BJ (cell line): Measurements from ENCODE around the gene ALAD. TPM values are rescaled to one million over a fixed set of nuclear protein-coding genes. Genes with fewer than 3 reads are reported as not detected.

ENCODE experiments used
- CTCF ChIA-PET: fragments of 350-600 bp; formaldehyde crosslinking; extraction: SDS; loops from one replicate; lab custom pipeline; 2021; ENCODE audit warnings: antibody characterized with exemption, inconsistent platforms; lab: Yijun Ruan, JAX
- POLR2A ChIA-PET: fragments of 300-600 bp; sonication (Branson Sonifier 250); formaldehyde crosslinking; extraction: SDS; loops from one replicate; lab custom pipeline; 2021; ENCODE audit warnings: antibody characterized with exemption; lab: Charles Lee
- DNase-seq: peaks from one replicate; pipeline ENCODE4 v3.0.0-alpha.2; 2011; ENCODE audit warnings: low read depth
- H3K27me3 ChIP-seq: 2 replicates; pipeline ENCODE4 v1.6.0; 2011; ENCODE audit warnings: low read length; ENCODE audit not compliant: control insufficient read depth, insufficient read depth
- H3K36me3 ChIP-seq: 2 replicates; pipeline ENCODE4 v1.5.1; 2011; ENCODE audit warnings: low read length; ENCODE audit not compliant: control insufficient read depth, insufficient read depth
- H3K4me3 ChIP-seq: 2 replicates; pipeline ENCODE4 v1.5.1; 2011; ENCODE audit warnings: low read depth, mild to moderate bottlenecking, control low read depth, low read length
- CTCF ChIP-seq: IDR thresholded peaks from 2 replicates; pipeline ENCODE4 v1.5.1; 2011; ENCODE audit warnings: low read depth, mild to moderate bottlenecking, control low read depth, inconsistent platforms, low read length, moderate library complexity; ENCODE audit not compliant: insufficient read depth
- polyA plus RNA-seq: library from polyadenylated mRNA; depleted of rRNA; stranded (reverse); fragments of >200 nt; gene quantifications from 2 replicates; pipeline ENCODE4 v1.2.3, GENCODE V29; 2011

ALAD gene
- polyA plus RNA-seq, 1 experiment, result 9.5 TPM

GRCh38 chr9:113391917-113392316, 9.2 kb downstream of the ALAD start:
- no peak for TF ChIP-seq CTCF
- H3K36me3 ChIP-seq, result peaks cover 23% of the 10 kb centered on the region
- no peak for DNase-seq
- POLR2A ChIA-PET, result no interaction called here
- CTCF ChIA-PET, result interaction anchor here (0.7 kb wide), 1 partner anchor 9 kb away, joined by 3 read pairs; the partner anchor contains the start of gene ALAD
- no peak overlapping the region for H3K4me3 ChIP-seq
- H3K27me3 ChIP-seq, result no peaks in the 10 kb centered on the region

- Histone ChIP-seq H3K4me3 (no peak overlapping the region), H3K27me3 (no peaks in the 10 kb centered on the region), H3K36me3 (peaks cover 23% of the 10 kb centered on the region)
- TF ChIP-seq CTCF, result no peak
- ChIA-PET POLR2A (no interaction called here), CTCF (interaction anchor here (1.3 kb wide), 1 partner anchor 10 kb away, joined by 4 read pairs; the partner anchor contains the start of gene ALAD)
- DNase-seq, result no peak
Observed at GRCh38 chr9:113390192-113390960, 10.7 kb downstream of the ALAD start.

DNA sequence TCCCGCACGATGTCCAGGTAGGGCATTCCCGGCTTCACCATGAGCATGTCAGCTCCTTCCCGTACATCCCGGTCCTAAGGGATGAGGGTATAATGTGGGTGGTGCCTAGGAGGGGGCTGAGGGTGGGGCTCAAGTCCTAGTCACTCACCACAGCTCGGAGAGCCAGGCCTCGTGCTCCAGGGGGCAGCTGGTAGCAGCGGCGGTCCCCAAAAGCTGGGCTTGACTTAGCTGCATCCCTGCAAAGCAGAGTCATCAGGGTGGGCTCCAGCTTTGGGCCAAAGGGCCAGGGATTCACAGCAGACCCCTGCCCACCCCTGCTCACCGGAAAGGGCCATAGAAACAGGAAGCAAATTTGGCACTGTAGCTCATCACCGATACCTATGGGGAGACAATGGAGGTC, 11.6 kb downstream of the ALAD start:
- DNase-seq, result no peak
- no peaks in the 10 kb centered on the region for H3K27me3 ChIP-seq
- TF ChIP-seq CTCF, result no peak
- no peak overlapping the region for H3K4me3 ChIP-seq
- CTCF ChIA-PET, result no interaction called here
- H3K36me3 ChIP-seq, result peaks cover 23% of the 10 kb centered on the region
- POLR2A ChIA-PET, result no interaction called here

DNA sequence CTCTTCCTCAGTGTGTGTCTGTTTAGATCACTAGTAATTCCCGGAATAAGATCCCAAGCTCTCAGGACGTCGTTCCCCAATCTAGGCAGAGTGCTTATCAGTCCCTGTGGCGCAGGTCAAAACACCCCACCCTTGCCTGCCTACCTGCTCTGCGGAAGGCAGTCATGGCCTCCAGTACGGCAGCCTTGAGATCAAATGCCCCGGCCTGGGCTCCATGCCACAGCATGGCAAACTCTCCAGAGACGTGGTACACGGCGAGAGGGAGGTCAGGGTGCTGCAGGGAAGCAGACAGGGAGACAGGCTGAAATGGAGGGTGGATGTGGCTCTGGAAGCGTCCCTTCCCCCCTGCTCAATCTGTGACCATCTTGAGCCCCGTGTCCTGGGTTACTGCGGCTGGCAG, 12.3 kb downstream of the ALAD start:
- TF ChIP-seq CTCF, result no peak
- H3K36me3 ChIP-seq, result peaks cover 23% of the 10 kb centered on the region
- ChIA-PET POLR2A (no interaction called here), CTCF (interaction anchor here (1.0 kb wide), 1 partner anchor 10 kb away, joined by 4 read pairs; no protein-coding TSS in a partner anchor)
- H3K4me3 ChIP-seq, result no peak overlapping the region
- no peak for DNase-seq
- no peaks in the 10 kb centered on the region for H3K27me3 ChIP-seq

DNA sequence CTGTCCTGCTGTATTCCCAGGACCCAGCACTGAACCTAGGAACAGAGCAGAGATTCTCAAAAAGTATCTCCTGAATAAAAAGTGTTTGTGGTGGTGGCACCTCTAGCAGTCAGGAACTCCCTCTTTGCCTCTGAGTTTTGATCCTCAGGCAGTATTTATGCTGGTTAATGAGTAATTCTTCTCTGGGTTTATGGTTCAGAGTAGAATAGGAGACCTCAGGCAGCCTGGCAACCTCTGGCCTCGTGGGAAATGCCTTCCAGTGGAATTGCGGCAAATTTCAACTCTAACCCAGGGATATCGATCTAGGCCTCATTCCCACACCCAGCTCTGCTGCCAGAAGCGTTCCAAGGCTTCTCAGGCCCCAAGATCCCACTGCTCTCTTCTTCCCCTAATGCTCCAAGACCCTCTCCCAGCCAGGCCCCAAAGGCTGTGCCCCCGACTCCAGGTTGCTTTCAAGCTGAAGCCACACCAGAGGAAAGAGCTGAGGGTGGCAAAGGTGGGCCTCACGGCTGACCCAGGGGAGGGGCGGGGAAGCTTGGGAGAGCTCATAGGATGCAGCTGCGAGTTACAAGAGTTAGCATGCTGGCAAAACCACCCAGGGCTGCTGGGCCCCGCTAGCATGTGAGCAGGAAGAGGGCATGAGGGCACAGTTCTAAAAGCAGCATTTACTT, 13.4 kb downstream of the ALAD start:
- no peak for DNase-seq
- Histone ChIP-seq H3K36me3 (peaks cover 22% of the 10 kb centered on the region), H3K27me3 (no peaks in the 10 kb centered on the region), H3K4me3 (no peak overlapping the region)
- ChIA-PET CTCF (interaction anchor here (1.0 to 1.9 kb wide), 2 partner anchors 11 to 13 kb away, joined by 4 to 6 read pairs; partner anchors contain the start of gene ALAD), POLR2A (no interaction called here)
- TF ChIP-seq CTCF, result no peak
